Tibial nerve (tissue), 4 donors: ENCODE measurements around the gene HS1BP3. TPM values are rescaled to one million over a fixed set of nuclear protein-coding genes. Genes with fewer than 3 reads are reported as not detected.

Experiments used
- DNase-seq, 2 donors: peaks; one replicate each; pipeline ENCODE4 v3.0.0-alpha.2; 2019; ENCODE audit warnings: low spot score in 2 of 2
- H3K27ac ChIP-seq, 4 donors: fragments of 200-600 bp; sonication (generic) in 3 of 4; one replicate each; pipeline ENCODE4 v1.5.1; 2017 to 2019; ENCODE audit warnings: mild to moderate bottlenecking in 1 of 4
- H3K27me3 ChIP-seq, 2 donors: fragments of 200-600 bp; sonication (generic) in 1 of 2; one replicate each; pipeline versions ENCODE4 v1.5.1 to v1.6.0; 2017 to 2019
- H3K36me3 ChIP-seq, 3 donors: fragments of 200-600 bp; sonication (generic); one replicate each; pipeline ENCODE4 v1.5.1; 2018 to 2019
- H3K4me1 ChIP-seq, 4 donors: fragments of 200-600 bp; sonication (generic) in 3 of 4; one replicate each; pipeline ENCODE4 v1.5.1; 2017 to 2019
- H3K4me3 ChIP-seq, 4 donors: fragments of 200-600 bp; sonication (generic) in 3 of 4; one replicate each; pipeline ENCODE4 v1.5.1; 2017 to 2019; ENCODE audit warnings: mild to moderate bottlenecking in 1 of 4, moderate library complexity in 1 of 4
- H3K9me3 ChIP-seq, 4 donors: fragments of 200-600 bp; sonication (generic) in 3 of 4; one replicate each; pipeline ENCODE4 v1.5.1; 2017 to 2019
- EP300 ChIP-seq, 2 donors: sonication (generic); formaldehyde crosslinking; IDR thresholded peaks; one replicate each; pipeline ENCODE4 v1.6.1; 2017; ENCODE audit warnings: antibody characterized with exemption in 2 of 2, mild to moderate bottlenecking in 1 of 2
- POLR2A ChIP-seq, 2 donors: fragments of 450-650 bp; IDR thresholded peaks; one replicate each; pipeline ENCODE4 v1.6.1; 2017; ENCODE audit warnings: antibody characterized with exemption in 2 of 2, mild to moderate bottlenecking in 2 of 2, moderate library complexity in 2 of 2
- WGBS, 2 donors: methylation state at CpG; one replicate each; pipeline ENCODE4 v1.1.5; 2018; 5-methylcytosine and 5-hydroxymethylcytosine counted together
- total RNA-seq, 4 donors: library from RNA; depleted of rRNA; stranded (reverse); fragments of >200 nt; gene quantifications; one replicate each; pipeline ENCODE4 v1.1.0, GENCODE V29; 2016
- TF ChIP-seq, protein P1 (sequence below), 5 experiments: fragments of 200-600 bp in 3 of 5; fragments of 450-650 bp in 2 of 5; sonication (generic) in 3 of 5; IDR thresholded peaks; one replicate each; pipeline ENCODE4 v1.5.1; 2016 to 2019; ENCODE audit warnings: antibody characterized with exemption in 5 of 5, mild to moderate bottlenecking in 3 of 5, moderate library complexity in 2 of 5

The HS1BP3 gene
- total RNA-seq, 4 donors from 2014 or later = 24.5 to 45.9 (median 33.8) TPM

DNA sequence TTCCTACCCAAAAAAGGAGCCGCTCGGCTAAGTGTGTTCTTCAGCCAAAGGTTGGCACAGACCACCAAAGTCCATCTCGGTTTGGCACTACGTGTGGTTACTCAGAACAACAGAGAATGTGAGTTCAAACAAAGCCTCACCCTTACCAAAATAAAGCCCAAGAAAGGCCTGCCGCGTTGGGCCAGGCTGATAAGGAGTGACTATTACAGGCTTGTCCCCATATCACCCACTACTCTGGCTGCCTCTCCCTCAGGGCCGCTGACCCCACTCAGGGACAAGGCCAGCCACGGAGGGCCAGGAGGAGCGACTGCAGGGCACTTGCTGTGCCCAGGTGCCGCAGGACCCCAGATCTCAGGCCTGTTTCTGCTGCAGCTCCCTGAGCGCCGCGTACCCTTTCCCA, 13.8 kb downstream of the HS1BP3 start:
- Histone ChIP-seq H3K27me3 (no peaks in the 10 kb centered on the region), H3K9me3 (no peaks in the 10 kb centered on the region), H3K36me3 (peaks cover 0 to 74% (median 0%) of the 10 kb centered on the region in 3 donors), H3K27ac (peak overlapping the region in 2 of 4 donors; percentile 30 to 82), H3K4me1 (peaks cover 0 to 56% (median 30%) of the 10 kb centered on the region in 4 donors), H3K4me3 (no peak overlapping the region)
- TF ChIP-seq, protein P1, sequence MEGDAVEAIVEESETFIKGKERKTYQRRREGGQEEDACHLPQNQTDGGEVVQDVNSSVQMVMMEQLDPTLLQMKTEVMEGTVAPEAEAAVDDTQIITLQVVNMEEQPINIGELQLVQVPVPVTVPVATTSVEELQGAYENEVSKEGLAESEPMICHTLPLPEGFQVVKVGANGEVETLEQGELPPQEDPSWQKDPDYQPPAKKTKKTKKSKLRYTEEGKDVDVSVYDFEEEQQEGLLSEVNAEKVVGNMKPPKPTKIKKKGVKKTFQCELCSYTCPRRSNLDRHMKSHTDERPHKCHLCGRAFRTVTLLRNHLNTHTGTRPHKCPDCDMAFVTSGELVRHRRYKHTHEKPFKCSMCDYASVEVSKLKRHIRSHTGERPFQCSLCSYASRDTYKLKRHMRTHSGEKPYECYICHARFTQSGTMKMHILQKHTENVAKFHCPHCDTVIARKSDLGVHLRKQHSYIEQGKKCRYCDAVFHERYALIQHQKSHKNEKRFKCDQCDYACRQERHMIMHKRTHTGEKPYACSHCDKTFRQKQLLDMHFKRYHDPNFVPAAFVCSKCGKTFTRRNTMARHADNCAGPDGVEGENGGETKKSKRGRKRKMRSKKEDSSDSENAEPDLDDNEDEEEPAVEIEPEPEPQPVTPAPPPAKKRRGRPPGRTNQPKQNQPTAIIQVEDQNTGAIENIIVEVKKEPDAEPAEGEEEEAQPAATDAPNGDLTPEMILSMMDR (IDR thresholded peaks at IDR 0.05) = no peak
- TF ChIP-seq POLR2A (IDR thresholded peaks at IDR 0.05) (no peak), EP300 (IDR thresholded peaks at IDR 0.05) (no peak)
- 62 to 64% methylated on average over 13 of the region's 13 CpGs for WGBS, 2 donors
- DNase-seq = no peak

DNA sequence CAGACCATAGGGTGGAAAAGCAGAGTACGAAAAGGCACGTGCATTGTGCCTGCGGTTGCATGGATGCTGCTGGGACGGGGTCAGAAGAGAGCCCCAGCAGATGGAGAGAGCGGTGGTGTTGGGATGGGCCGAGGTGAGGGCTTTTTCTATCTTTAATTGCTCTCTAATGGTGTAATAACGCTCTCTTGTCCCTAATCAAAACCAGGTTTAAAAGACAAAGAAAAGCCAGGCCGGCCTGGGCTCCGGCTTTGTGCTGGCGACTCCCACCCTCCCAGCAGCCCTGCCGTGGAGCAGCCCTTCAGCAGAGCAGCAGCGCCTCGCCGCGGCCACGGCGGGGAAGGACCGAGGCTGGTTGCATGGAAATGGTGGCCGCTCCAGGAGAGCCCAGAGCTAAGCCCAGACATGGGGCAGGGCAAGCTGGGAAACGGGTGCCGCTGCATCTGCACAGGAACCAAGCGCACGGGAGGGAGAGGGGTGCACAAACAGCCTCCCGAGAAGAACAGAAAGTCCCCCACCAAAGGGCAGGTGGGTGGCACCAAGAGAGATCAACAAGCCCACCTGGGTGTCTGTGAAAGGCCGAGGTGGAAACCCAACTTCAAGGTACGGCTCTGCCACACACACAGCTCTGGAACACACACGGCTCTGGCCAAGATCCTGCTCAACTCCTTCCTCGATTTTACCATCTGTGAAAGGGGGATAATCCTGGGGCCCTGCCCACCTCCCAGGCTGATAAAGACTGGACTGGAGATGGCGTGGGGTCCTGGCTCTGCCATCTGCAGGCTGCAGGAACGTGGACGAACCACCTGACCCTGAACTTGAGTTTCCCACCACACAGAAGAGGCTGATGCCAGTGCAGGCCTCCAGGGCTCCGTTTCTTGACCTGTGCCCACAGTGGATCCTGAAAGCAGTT, 15.0 kb downstream of the HS1BP3 start:
- no peak overlapping the region for H3K4me3 ChIP-seq

DNA sequence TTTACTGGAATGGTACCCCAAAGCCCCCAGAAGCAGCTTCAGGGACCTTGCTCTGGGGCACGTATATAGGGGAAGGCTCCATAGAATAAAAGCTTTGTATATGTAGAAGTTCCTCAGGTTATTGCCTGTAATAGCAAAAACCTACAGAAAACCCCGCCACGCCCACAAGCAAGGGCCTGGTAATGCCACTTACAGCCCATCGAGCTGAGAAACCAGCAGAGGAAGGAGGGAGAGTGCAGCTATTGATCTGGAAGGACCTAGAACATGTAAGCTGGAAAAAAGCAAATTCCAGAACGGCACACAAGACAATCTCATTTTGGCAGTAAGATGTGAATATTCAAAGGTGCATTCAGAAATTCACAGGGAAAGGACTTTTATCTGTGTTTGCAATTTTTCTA, 15.8 kb downstream of the HS1BP3 start:
- H3K4me3 ChIP-seq = no peak overlapping the region
- WGBS, 2 donors = 46 to 53% methylated on average over 5 of the region's 5 CpGs
- TF ChIP-seq POLR2A (IDR thresholded peaks at IDR 0.05) = no peak
- no peak for TF ChIP-seq EP300 (IDR thresholded peaks at IDR 0.05)
- TF ChIP-seq, protein P1 (IDR thresholded peaks at IDR 0.05) = no peak

More for the DNA sequence above, 15.0 kb downstream of the HS1BP3 start:
- H3K4me1 ChIP-seq = peaks cover 0 to 44% (median 25%) of the 10 kb centered on the region in 4 donors
- TF ChIP-seq POLR2A (IDR thresholded peaks at IDR 0.05) (no peak), EP300 (IDR thresholded peaks at IDR 0.05) (peak; percentile 40 to 89)
- TF ChIP-seq, protein P1 (IDR thresholded peaks at IDR 0.05) = peak; percentile 84 to 98 (median 95)
- H3K9me3 ChIP-seq = no peaks in the 10 kb centered on the region
- H3K36me3 ChIP-seq = peaks cover 0 to 72% (median 0%) of the 10 kb centered on the region in 3 donors
- H3K27ac ChIP-seq = peak overlapping the region in 3 of 4 donors; percentile 37 to 82 (median 75)
- no peaks in the 10 kb centered on the region for H3K27me3 ChIP-seq
- 25 to 28% methylated on average over 31 to 32 of the region's 32 CpGs for WGBS, 2 donors
- DNase-seq = peak; percentile 90 to 92

DNA sequence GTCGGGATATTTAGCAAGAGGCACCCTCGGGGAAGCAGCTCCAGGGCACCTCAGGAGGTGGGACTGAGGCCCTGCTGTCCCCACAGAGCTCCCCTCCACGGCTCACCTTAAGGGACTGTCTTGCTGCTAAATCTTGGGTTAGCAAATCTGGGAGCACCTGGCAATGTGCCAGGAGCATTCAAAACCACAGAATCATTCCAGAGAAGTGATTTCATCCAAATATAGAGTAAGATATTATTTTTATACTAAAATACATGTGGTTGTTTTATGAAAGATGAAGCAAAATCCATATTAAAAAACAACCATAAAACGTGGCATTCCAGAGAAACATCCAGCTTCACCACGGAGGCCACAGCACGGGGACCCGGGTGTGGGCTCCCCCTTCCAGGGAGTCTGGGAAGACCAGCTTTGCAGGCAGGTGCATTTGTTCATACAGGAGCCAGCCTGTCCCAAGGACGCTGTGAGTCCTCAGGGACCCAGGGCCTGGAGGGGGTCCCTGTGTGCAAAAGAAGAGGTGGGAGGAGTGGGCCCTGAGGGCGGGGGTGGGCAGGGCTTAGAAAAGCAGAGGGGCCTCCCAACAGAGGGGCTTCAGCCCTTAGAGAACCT, 16.3 kb downstream of the HS1BP3 start:
- peak in 1 of 2 donors; percentile 57 for DNase-seq
- H3K27ac ChIP-seq = peak overlapping the region; percentile 5 to 82 (median 56)
- peaks cover 0 to 41% (median 25%) of the 10 kb centered on the region in 4 donors for H3K4me1 ChIP-seq
- TF ChIP-seq EP300 (IDR thresholded peaks at IDR 0.05) (peak in 1 of 2 donors; percentile 17), POLR2A (IDR thresholded peaks at IDR 0.05) (no peak)
- TF ChIP-seq, protein P1 (IDR thresholded peaks at IDR 0.05) = no peak
- no peaks in the 10 kb centered on the region for H3K9me3 ChIP-seq
- no peaks in the 10 kb centered on the region for H3K27me3 ChIP-seq
- H3K4me3 ChIP-seq = no peak overlapping the region
- H3K36me3 ChIP-seq = peaks cover 0 to 66% (median 0%) of the 10 kb centered on the region in 3 donors
- WGBS, 2 donors = 35 to 49% methylated on average over 9 of the region's 9 CpGs

More for the DNA sequence above, 15.8 kb downstream of the HS1BP3 start:
- no peaks in the 10 kb centered on the region for H3K9me3 ChIP-seq
- peaks cover 0 to 69% (median 0%) of the 10 kb centered on the region in 3 donors for H3K36me3 ChIP-seq
- H3K27me3 ChIP-seq = no peaks in the 10 kb centered on the region
- peaks cover 0 to 41% (median 25%) of the 10 kb centered on the region in 4 donors for H3K4me1 ChIP-seq
- H3K27ac ChIP-seq = peak overlapping the region; percentile 5 to 82 (median 56)
- no peak for DNase-seq
